K562 (cell line): ENCODE measurements around the gene ULK3. TPM values are rescaled to one million over a fixed set of nuclear protein-coding genes. Genes with fewer than 3 reads are reported as not detected.

ENCODE experiments used
- CBFA2T2 ChIP-seq: fragments of 450-650 bp; conservative IDR thresholded peaks from 2 replicates; pipeline ENCODE4 v1.6.1; 2017; ENCODE audit warnings: mild to moderate bottlenecking
- EHMT2 ChIP-seq: fragments of 450-650 bp; IDR thresholded peaks from 2 replicates; pipeline ENCODE4 v1.6.1; 2018; ENCODE audit warnings: antibody characterized with exemption
- IFI16 ChIP-seq: fragments of 250-450 bp; sonication (Bioruptor Pico); IDR thresholded peaks from 2 replicates; pipeline ENCODE4 v2.1.2; 2022; ENCODE audit warnings: mild to moderate bottlenecking, inconsistent platforms
- IRF2 ChIP-seq: sonication (generic); formaldehyde crosslinking; IDR thresholded peaks from 2 replicates; pipeline ENCODE4 v1.8.1; 2022; ENCODE audit warnings: mild to moderate bottlenecking, missing genetic modification reagents
- MTA3 ChIP-seq: fragments of 450-650 bp; formaldehyde crosslinking; IDR thresholded peaks from 2 replicates; pipeline ENCODE4 v1.6.1; 2017; ENCODE audit warnings: mild to moderate bottlenecking, borderline replicate concordance
- MTF1 ChIP-seq: fragments of 250-450 bp; sonication (Bioruptor Pico); IDR thresholded peaks from 2 replicates; pipeline ENCODE4 v1.9.0; 2021; ENCODE audit warnings: moderate library complexity, mild to moderate bottlenecking, inconsistent platforms, borderline replicate concordance
- NCOA4 ChIP-seq: fragments of 450-650 bp; IDR thresholded peaks from 2 replicates; pipeline ENCODE4 v1.6.1; 2018; ENCODE audit warnings: mild to moderate bottlenecking; ENCODE audit not compliant: partially characterized antibody
- NFRKB ChIP-seq: fragments of 450-650 bp; IDR thresholded peaks from 2 replicates; pipeline ENCODE4 v1.6.1; 2016; ENCODE audit warnings: low read depth
- PATZ1 ChIP-seq: fragments of 250-450 bp; sonication (Bioruptor Pico); IDR thresholded peaks from 2 replicates; pipeline ENCODE4 v1.5.0; 2020; ENCODE audit warnings: mild to moderate bottlenecking, borderline replicate concordance
- PML ChIP-seq: IDR thresholded peaks from 2 replicates; pipeline ENCODE4 v1.6.1; 2012; ENCODE audit warnings: low read length, inconsistent platforms
- POLR2G ChIP-seq: fragments of 200-400 bp; formaldehyde crosslinking; IDR thresholded peaks from 2 replicates; pipeline ENCODE4 v1.6.1; 2017; ENCODE audit warnings: low read depth, mild to moderate bottlenecking, antibody characterized with exemption, low read length, moderate library complexity
- SNIP1 ChIP-seq: fragments of 450-650 bp; IDR thresholded peaks from 2 replicates; pipeline ENCODE4 v1.7.1; 2017; ENCODE audit warnings: low read depth, mild to moderate bottlenecking
- SP2 ChIP-seq: IDR thresholded peaks from 2 replicates; pipeline ENCODE4 v1.6.1; 2011; ENCODE audit warnings: mild to moderate bottlenecking, low read depth, low read length, moderate library complexity; ENCODE audit not compliant: poor library complexity, severe bottlenecking; ENCODE audit errors: extremely low read depth
- ZNF143 ChIP-seq: sonication (generic); formaldehyde crosslinking; IDR thresholded peaks from 2 replicates; pipeline ENCODE4 v1.9.0; 2022; ENCODE audit warnings: mild to moderate bottlenecking, missing genetic modification reagents
- ZNF311 ChIP-seq: fragments of 250-450 bp; sonication (Bioruptor Pico); IDR thresholded peaks from 2 replicates; pipeline ENCODE4 v1.4.0; 2020; ENCODE audit warnings: mild to moderate bottlenecking, moderate library complexity
- polyA plus RNA-seq, 8 experiments: library from polyadenylated mRNA; depleted of rRNA in 4 of 8; stranded (reverse) in 5 of 8; unstranded in 3 of 8; fragments of >200 nt; fragmentation: Nextera tagmentation in 2 of 8; fragmentation: Illumina TruSeq in 1 of 8; extraction: Ambion mirVana in 2 of 8; extraction: Trizol in 1 of 8; gene quantifications; 2 replicates each; pipeline versions ENCODE4 v1.2.1 to v1.2.3, GENCODE V29; 2011 to 2014; ENCODE audit warnings: inconsistent platforms in 1 of 8, missing spikeins in 1 of 8
- total RNA-seq, 7 experiments: library from RNA; depleted of rRNA in 6 of 7; stranded (reverse); fragments of >200 nt in 6 of 7; fragmentation: Illumina TruSeq in 2 of 7; extraction: Trizol in 2 of 7; gene quantifications; 2 replicates each; pipeline versions ENCODE4 v1.2.1 to v1.2.3, GENCODE V29; 2011 to 2021; ENCODE audit warnings: low replicate concordance in 1 of 7
- TF ChIP-seq, protein P1 (sequence below): fragments of 250-450 bp; sonication (Bioruptor Pico); IDR thresholded peaks from 2 replicates; pipeline ENCODE4 v1.8.0; 2022; ENCODE audit warnings: moderate library complexity, mild to moderate bottlenecking, inconsistent platforms
- TF ChIP-seq, protein P2 (sequence below): fragments of 250-450 bp; sonication (Bioruptor Pico); IDR thresholded peaks from 2 replicates; pipeline ENCODE4 v1.5.0; 2021; ENCODE audit warnings: mild to moderate bottlenecking, borderline replicate concordance
- TF ChIP-seq, protein P3 (sequence below): fragments of 250-450 bp; sonication (Bioruptor Pico); IDR thresholded peaks from 2 replicates; pipeline ENCODE4 v1.4.0; 2020; ENCODE audit warnings: mild to moderate bottlenecking, moderate library complexity, borderline replicate concordance

Gene ULK3
- total and polyA plus RNA-seq, 9 of the 15 experiments (the other 6 are each of a cell fraction or from before 2014, with no cell fraction given) = 0.68 to 68.0 (median 34.9) TPM

GRCh38 chr15:74842581-74843444 lies at the start of gene ULK3 (continued):
- TF ChIP-seq SNIP1 (no peak), ZNF143 (CRISPR knock-in tag) (no peak), POLR2G (peak; percentile 94), SP2 (no peak), CBFA2T2 (peak; percentile 46), NFRKB (no peak), IRF2 (no peak), PATZ1 (CRISPR knock-in tag) (no peak), PML (no peak), NCOA4 (no peak), ZNF311 (CRISPR knock-in tag) (no peak), MTF1 (CRISPR knock-in tag) (no peak), EHMT2 (no peak), IFI16 (CRISPR knock-in tag) (no peak), MTA3 (0 out of 2 replicates have a peak, but pooled peaks have one; percentile 64)
- TF ChIP-seq, protein P1, sequence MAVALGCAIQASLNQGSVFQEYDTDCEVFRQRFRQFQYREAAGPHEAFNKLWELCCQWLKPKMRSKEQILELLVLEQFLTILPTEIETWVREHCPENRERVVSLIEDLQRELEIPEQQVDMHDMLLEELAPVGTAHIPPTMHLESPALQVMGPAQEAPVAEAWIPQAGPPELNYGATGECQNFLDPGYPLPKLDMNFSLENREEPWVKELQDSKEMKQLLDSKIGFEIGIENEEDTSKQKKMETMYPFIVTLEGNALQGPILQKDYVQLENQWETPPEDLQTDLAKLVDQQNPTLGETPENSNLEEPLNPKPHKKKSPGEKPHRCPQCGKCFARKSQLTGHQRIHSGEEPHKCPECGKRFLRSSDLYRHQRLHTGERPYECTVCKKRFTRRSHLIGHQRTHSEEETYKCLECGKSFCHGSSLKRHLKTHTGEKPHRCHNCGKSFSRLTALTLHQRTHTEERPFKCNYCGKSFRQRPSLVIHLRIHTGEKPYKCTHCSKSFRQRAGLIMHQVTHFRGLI (CRISPR knock-in tag) = no peak
- TF ChIP-seq, protein P2, sequence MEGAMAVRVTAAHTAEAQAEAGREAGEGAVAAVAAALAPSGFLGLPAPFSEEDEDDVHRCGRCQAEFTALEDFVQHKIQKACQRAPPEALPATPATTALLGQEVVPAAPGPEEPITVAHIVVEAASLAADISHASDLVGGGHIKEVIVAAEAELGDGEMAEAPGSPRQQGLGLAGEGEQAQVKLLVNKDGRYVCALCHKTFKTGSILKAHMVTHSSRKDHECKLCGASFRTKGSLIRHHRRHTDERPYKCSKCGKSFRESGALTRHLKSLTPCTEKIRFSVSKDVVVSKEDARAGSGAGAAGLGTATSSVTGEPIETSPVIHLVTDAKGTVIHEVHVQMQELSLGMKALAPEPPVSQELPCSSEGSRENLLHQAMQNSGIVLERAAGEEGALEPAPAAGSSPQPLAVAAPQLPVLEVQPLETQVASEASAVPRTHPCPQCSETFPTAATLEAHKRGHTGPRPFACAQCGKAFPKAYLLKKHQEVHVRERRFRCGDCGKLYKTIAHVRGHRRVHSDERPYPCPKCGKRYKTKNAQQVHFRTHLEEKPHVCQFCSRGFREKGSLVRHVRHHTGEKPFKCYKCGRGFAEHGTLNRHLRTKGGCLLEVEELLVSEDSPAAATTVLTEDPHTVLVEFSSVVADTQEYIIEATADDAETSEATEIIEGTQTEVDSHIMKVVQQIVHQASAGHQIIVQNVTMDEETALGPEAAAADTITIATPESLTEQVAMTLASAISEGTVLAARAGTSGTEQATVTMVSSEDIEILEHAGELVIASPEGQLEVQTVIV (CRISPR knock-in tag) = no peak
- TF ChIP-seq, protein P3, sequence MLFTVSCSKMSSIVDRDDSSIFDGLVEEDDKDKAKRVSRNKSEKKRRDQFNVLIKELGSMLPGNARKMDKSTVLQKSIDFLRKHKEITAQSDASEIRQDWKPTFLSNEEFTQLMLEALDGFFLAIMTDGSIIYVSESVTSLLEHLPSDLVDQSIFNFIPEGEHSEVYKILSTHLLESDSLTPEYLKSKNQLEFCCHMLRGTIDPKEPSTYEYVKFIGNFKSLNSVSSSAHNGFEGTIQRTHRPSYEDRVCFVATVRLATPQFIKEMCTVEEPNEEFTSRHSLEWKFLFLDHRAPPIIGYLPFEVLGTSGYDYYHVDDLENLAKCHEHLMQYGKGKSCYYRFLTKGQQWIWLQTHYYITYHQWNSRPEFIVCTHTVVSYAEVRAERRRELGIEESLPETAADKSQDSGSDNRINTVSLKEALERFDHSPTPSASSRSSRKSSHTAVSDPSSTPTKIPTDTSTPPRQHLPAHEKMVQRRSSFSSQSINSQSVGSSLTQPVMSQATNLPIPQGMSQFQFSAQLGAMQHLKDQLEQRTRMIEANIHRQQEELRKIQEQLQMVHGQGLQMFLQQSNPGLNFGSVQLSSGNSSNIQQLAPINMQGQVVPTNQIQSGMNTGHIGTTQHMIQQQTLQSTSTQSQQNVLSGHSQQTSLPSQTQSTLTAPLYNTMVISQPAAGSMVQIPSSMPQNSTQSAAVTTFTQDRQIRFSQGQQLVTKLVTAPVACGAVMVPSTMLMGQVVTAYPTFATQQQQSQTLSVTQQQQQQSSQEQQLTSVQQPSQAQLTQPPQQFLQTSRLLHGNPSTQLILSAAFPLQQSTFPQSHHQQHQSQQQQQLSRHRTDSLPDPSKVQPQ (CRISPR knock-in tag) = no peak
